GM23338 (cell line): ENCODE measurements around the gene PPFIA4. TPM values are rescaled to one million over a fixed set of nuclear protein-coding genes. Genes with fewer than 3 reads are reported as not detected.

ENCODE experiments used
- ATAC-seq: fragments of 200-7000 bp; cut with Tn5 transposase; 3 replicates; pipeline ENCODE4 v1.9.1; 2020
- DNase-seq: peaks from one replicate; pipeline ENCODE4 v3.0.0-alpha.2; 2015; ENCODE audit warnings: low spot score
- H2AFZ ChIP-seq: fragments of 200-600 bp; sonication (generic); 2 replicates; pipeline ENCODE4 v1.8.0; 2016; ENCODE audit warnings: antibody characterized with exemption, mild to moderate bottlenecking, moderate library complexity
- H3F3A ChIP-seq: fragments of 200-600 bp; sonication (generic); replicated peaks from 2 replicates; pipeline ENCODE4 v1.8.0; 2017; ENCODE audit warnings: antibody characterized with exemption, mixed run types, low read depth
- H3K27ac ChIP-seq: fragments of 200-600 bp; sonication (generic); 2 replicates; pipeline ENCODE4 v1.6.1; 2016; ENCODE audit warnings: low read depth
- H3K27me3 ChIP-seq: fragments of 200-600 bp; sonication (generic); 2 replicates; pipeline ENCODE4 v1.8.0; 2016; ENCODE audit warnings: mild to moderate bottlenecking, mixed run types, moderate library complexity; ENCODE audit not compliant: insufficient read depth
- H3K36me3 ChIP-seq: fragments of 200-600 bp; sonication (generic); 2 replicates; pipeline ENCODE4 v1.8.0; 2016; ENCODE audit warnings: mild to moderate bottlenecking; ENCODE audit not compliant: insufficient read depth
- H3K4me1 ChIP-seq: fragments of 200-600 bp; sonication (generic); 2 replicates; pipeline ENCODE4 v1.8.0; 2016; ENCODE audit warnings: mild to moderate bottlenecking, moderate library complexity; ENCODE audit not compliant: insufficient read depth
- H3K4me2 ChIP-seq: fragments of 200-600 bp; sonication (generic); 2 replicates; pipeline ENCODE4 v1.7.1; 2017; ENCODE audit warnings: mixed run types
- H3K4me3 ChIP-seq: fragments of 200-600 bp; sonication (generic); 2 replicates; pipeline ENCODE4 v1.6.1; 2016; ENCODE audit warnings: mixed run types
- H3K79me2 ChIP-seq: fragments of 200-600 bp; sonication (generic); replicated peaks from 2 replicates; pipeline ENCODE4 v1.8.0; 2017; ENCODE audit warnings: mild to moderate bottlenecking; ENCODE audit not compliant: insufficient read depth
- H3K9me2 ChIP-seq: fragments of 200-600 bp; sonication (generic); 2 replicates; pipeline ENCODE4 v1.8.0; 2017; ENCODE audit not compliant: insufficient read depth
- H4K20me1 ChIP-seq: fragments of 200-600 bp; sonication (generic); replicated peaks from 2 replicates; pipeline ENCODE4 v1.8.0; 2017; ENCODE audit warnings: mild to moderate bottlenecking; ENCODE audit not compliant: insufficient read depth
- H3K27ac Mint-ChIP-seq: 2 replicates; pipeline ENCODE4 v1.8.0; 2020; ENCODE audit warnings: inconsistent platforms, mild to moderate bottlenecking, moderate library complexity, mixed read lengths
- H3K27me3 Mint-ChIP-seq: 3 replicates; pipeline ENCODE4 v1.8.0; 2022; ENCODE audit warnings: low read depth, mild to moderate bottlenecking, moderate library complexity, mixed read lengths, inconsistent platforms; ENCODE audit not compliant: insufficient read depth, poor library complexity
- H3K36me3 Mint-ChIP-seq: 3 replicates; pipeline ENCODE4 v1.8.0; 2021; ENCODE audit warnings: low read depth, mild to moderate bottlenecking, inconsistent platforms, moderate library complexity, mixed read lengths
- H3K4me1 Mint-ChIP-seq: 3 replicates; pipeline ENCODE4 v1.8.0; 2020; ENCODE audit warnings: mild to moderate bottlenecking, inconsistent platforms, mixed read lengths
- H3K4me3 Mint-ChIP-seq: 3 replicates; pipeline ENCODE4 v1.8.0; 2021; ENCODE audit warnings: moderate library complexity, mild to moderate bottlenecking, inconsistent platforms, mixed read lengths
- H3K9me3 Mint-ChIP-seq: 3 replicates; pipeline ENCODE4 v1.8.0; 2020; ENCODE audit warnings: moderate library complexity, mild to moderate bottlenecking, inconsistent platforms, mixed read lengths
- CREB1 ChIP-seq: fragments of 250-450 bp; sonication (Bioruptor Pico); IDR thresholded peaks from 2 replicates; pipeline ENCODE4 v1.5.0; 2020; ENCODE audit warnings: low read depth, mild to moderate bottlenecking, moderate library complexity
- EZH2 ChIP-seq: fragments of 200-600 bp; sonication (generic); IDR thresholded peaks from one replicate; pipeline ENCODE4 v1.8.0; 2017; ENCODE audit warnings: antibody characterized with exemption, mild to moderate bottlenecking, low read depth; ENCODE audit not compliant: unreplicated experiment
- EZH2phosphoT487 ChIP-seq: fragments of 200-600 bp; sonication (generic); IDR thresholded peaks from one replicate; pipeline ENCODE4 v1.8.1; 2018; ENCODE audit warnings: antibody characterized with exemption; ENCODE audit not compliant: unreplicated experiment
- JUNB ChIP-seq: IDR thresholded peaks from one replicate; pipeline ENCODE4 v1.6.1; 2016; ENCODE audit warnings: antibody characterized with exemption; ENCODE audit not compliant: unreplicated experiment
- NANOG ChIP-seq: IDR thresholded peaks from 2 replicates; pipeline ENCODE4 v1.6.1; 2016; ENCODE audit warnings: antibody characterized with exemption, borderline replicate concordance
- POLR2AphosphoS5 ChIP-seq: IDR thresholded peaks from 2 replicates; pipeline ENCODE4 v1.6.1; 2016; ENCODE audit warnings: antibody characterized with exemption, low read depth
- STAT1 ChIP-seq: IDR thresholded peaks from one replicate; pipeline ENCODE4 v1.6.1; 2016; ENCODE audit warnings: antibody characterized with exemption; ENCODE audit not compliant: unreplicated experiment
- ZNF114 ChIP-seq: fragments of 250-450 bp; sonication (Bioruptor Pico); IDR thresholded peaks from 2 replicates; pipeline ENCODE4 v1.5.0; 2020; ENCODE audit warnings: mild to moderate bottlenecking, moderate library complexity
- ZNF331 ChIP-seq: fragments of 250-450 bp; sonication (Bioruptor Pico); IDR thresholded peaks from 2 replicates; pipeline ENCODE4 v1.5.0; 2020; ENCODE audit warnings: low read depth, mild to moderate bottlenecking, moderate library complexity
- polyA plus RNA-seq: library from polyadenylated mRNA; unstranded; fragments of >200 nt; fragmentation: Nextera tagmentation; extraction: Ambion mirVana; gene quantifications from 2 replicates; pipeline ENCODE4 v1.2.1, GENCODE V29; 2016
- total RNA-seq: library from RNA; depleted of rRNA; stranded (reverse); fragments of >200 nt; shearing (Covaris generic); gene quantifications from 2 replicates; pipeline ENCODE4 v1.2.3, GENCODE V29; 2014
- TF ChIP-seq, protein P1 (sequence below), 2 experiments: fragments of 200-600 bp in 1 of 2; sonication (generic) in 1 of 2; conservative IDR thresholded peaks; 2 replicates each; pipeline versions ENCODE4 v1.5.1 to v1.6.1; 2016 to 2017; ENCODE audit warnings: antibody characterized with exemption in 2 of 2, low read depth in 2 of 2, mild to moderate bottlenecking in 2 of 2, moderate library complexity in 1 of 2
- TF ChIP-seq, protein P2 (sequence below): IDR thresholded peaks from one replicate; pipeline ENCODE4 v1.6.1; 2018; ENCODE audit warnings: antibody characterized with exemption; ENCODE audit not compliant: unreplicated experiment
- TF ChIP-seq, protein P3 (sequence below): fragments of 250-450 bp; sonication (Bioruptor Pico); IDR thresholded peaks from 2 replicates; pipeline ENCODE4 v1.5.0; 2020; ENCODE audit warnings: mild to moderate bottlenecking, moderate library complexity
- TF ChIP-seq, protein P4 (sequence below): IDR thresholded peaks from 2 replicates; pipeline ENCODE4 v1.6.1; 2016; ENCODE audit warnings: antibody characterized with exemption

Gene PPFIA4
- total and polyA plus RNA-seq, 2 experiments from 2014 or later, result 1.3 to 7.6 TPM

DNA sequence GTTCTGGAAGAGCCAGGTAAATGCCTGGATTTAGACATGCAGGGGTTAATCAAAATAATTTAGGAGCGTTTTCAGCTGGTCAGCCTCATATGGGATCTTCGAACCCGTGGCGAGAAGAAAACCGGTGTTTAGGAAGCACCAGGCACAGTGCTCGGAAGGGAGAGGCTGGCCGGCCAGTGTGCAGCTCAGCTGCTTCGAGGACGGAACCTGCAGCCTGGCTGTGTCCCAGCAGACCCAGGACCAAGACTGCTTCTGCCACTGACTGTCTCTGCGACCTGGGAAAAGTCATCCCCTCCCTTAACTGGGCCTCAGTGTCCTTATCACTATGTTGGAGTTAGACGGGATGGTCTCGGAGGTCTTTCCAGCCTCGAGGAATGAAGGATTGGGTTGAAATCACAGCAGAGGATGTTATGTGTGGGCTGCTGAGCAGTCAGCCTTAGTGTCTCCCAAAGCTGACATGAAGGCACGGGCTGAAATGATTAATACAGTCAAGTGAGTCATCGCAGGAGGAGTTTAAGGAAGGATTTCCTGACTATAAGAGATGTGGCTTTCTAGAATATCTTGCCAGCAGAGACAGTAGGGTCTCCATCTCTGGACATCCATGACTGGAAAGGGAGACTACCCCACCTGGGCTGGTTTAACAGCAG is 20.8 kb downstream of the PPFIA4 start:
- Histone ChIP-seq H3K4me2 (no peak overlapping the region), H2AFZ (no peak overlapping the region), H3F3A (no peaks in the 10 kb centered on the region), H3K27ac (no peak overlapping the region), H3K79me2 (no peaks in the 10 kb centered on the region), H3K4me3 (no peak overlapping the region), H3K27me3 (no peaks in the 10 kb centered on the region), H3K4me1 (peaks cover 14% of the 10 kb centered on the region), H3K9me2 (no peaks in the 10 kb centered on the region), H4K20me1 (no peaks in the 10 kb centered on the region), H3K36me3 (no peaks in the 10 kb centered on the region)
- H3K9me3 Mint-ChIP-seq, result no peaks in the 10 kb centered on the region; the same call in 2 of the 3 replicates
- no peaks in the 10 kb centered on the region; the same call in 2 of the 3 replicates for H3K36me3 Mint-ChIP-seq
- no peak overlapping the region for H3K4me3 Mint-ChIP-seq
- peaks cover 12% of the 10 kb centered on the region for H3K27me3 Mint-ChIP-seq
- DNase-seq (no peak), ATAC-seq (no peak)
- peaks cover 32% of the 10 kb centered on the region for H3K4me1 Mint-ChIP-seq
- TF ChIP-seq JUNB, result no peak
- no peak for TF ChIP-seq POLR2AphosphoS5
- no peak for TF ChIP-seq EZH2phosphoT487
- TF ChIP-seq CREB1 (CRISPR knock-in tag), result no peak
- TF ChIP-seq, protein P1, sequence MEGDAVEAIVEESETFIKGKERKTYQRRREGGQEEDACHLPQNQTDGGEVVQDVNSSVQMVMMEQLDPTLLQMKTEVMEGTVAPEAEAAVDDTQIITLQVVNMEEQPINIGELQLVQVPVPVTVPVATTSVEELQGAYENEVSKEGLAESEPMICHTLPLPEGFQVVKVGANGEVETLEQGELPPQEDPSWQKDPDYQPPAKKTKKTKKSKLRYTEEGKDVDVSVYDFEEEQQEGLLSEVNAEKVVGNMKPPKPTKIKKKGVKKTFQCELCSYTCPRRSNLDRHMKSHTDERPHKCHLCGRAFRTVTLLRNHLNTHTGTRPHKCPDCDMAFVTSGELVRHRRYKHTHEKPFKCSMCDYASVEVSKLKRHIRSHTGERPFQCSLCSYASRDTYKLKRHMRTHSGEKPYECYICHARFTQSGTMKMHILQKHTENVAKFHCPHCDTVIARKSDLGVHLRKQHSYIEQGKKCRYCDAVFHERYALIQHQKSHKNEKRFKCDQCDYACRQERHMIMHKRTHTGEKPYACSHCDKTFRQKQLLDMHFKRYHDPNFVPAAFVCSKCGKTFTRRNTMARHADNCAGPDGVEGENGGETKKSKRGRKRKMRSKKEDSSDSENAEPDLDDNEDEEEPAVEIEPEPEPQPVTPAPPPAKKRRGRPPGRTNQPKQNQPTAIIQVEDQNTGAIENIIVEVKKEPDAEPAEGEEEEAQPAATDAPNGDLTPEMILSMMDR (conservative IDR thresholded peaks at IDR 0.05; ENCODE audit: low read depth in 2 of 2), result no peak
- TF ChIP-seq NANOG, result no peak
- TF ChIP-seq, protein P2, sequence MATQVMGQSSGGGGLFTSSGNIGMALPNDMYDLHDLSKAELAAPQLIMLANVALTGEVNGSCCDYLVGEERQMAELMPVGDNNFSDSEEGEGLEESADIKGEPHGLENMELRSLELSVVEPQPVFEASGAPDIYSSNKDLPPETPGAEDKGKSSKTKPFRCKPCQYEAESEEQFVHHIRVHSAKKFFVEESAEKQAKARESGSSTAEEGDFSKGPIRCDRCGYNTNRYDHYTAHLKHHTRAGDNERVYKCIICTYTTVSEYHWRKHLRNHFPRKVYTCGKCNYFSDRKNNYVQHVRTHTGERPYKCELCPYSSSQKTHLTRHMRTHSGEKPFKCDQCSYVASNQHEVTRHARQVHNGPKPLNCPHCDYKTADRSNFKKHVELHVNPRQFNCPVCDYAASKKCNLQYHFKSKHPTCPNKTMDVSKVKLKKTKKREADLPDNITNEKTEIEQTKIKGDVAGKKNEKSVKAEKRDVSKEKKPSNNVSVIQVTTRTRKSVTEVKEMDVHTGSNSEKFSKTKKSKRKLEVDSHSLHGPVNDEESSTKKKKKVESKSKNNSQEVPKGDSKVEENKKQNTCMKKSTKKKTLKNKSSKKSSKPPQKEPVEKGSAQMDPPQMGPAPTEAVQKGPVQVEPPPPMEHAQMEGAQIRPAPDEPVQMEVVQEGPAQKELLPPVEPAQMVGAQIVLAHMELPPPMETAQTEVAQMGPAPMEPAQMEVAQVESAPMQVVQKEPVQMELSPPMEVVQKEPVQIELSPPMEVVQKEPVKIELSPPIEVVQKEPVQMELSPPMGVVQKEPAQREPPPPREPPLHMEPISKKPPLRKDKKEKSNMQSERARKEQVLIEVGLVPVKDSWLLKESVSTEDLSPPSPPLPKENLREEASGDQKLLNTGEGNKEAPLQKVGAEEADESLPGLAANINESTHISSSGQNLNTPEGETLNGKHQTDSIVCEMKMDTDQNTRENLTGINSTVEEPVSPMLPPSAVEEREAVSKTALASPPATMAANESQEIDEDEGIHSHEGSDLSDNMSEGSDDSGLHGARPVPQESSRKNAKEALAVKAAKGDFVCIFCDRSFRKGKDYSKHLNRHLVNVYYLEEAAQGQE, result no peak
- TF ChIP-seq, protein P3, sequence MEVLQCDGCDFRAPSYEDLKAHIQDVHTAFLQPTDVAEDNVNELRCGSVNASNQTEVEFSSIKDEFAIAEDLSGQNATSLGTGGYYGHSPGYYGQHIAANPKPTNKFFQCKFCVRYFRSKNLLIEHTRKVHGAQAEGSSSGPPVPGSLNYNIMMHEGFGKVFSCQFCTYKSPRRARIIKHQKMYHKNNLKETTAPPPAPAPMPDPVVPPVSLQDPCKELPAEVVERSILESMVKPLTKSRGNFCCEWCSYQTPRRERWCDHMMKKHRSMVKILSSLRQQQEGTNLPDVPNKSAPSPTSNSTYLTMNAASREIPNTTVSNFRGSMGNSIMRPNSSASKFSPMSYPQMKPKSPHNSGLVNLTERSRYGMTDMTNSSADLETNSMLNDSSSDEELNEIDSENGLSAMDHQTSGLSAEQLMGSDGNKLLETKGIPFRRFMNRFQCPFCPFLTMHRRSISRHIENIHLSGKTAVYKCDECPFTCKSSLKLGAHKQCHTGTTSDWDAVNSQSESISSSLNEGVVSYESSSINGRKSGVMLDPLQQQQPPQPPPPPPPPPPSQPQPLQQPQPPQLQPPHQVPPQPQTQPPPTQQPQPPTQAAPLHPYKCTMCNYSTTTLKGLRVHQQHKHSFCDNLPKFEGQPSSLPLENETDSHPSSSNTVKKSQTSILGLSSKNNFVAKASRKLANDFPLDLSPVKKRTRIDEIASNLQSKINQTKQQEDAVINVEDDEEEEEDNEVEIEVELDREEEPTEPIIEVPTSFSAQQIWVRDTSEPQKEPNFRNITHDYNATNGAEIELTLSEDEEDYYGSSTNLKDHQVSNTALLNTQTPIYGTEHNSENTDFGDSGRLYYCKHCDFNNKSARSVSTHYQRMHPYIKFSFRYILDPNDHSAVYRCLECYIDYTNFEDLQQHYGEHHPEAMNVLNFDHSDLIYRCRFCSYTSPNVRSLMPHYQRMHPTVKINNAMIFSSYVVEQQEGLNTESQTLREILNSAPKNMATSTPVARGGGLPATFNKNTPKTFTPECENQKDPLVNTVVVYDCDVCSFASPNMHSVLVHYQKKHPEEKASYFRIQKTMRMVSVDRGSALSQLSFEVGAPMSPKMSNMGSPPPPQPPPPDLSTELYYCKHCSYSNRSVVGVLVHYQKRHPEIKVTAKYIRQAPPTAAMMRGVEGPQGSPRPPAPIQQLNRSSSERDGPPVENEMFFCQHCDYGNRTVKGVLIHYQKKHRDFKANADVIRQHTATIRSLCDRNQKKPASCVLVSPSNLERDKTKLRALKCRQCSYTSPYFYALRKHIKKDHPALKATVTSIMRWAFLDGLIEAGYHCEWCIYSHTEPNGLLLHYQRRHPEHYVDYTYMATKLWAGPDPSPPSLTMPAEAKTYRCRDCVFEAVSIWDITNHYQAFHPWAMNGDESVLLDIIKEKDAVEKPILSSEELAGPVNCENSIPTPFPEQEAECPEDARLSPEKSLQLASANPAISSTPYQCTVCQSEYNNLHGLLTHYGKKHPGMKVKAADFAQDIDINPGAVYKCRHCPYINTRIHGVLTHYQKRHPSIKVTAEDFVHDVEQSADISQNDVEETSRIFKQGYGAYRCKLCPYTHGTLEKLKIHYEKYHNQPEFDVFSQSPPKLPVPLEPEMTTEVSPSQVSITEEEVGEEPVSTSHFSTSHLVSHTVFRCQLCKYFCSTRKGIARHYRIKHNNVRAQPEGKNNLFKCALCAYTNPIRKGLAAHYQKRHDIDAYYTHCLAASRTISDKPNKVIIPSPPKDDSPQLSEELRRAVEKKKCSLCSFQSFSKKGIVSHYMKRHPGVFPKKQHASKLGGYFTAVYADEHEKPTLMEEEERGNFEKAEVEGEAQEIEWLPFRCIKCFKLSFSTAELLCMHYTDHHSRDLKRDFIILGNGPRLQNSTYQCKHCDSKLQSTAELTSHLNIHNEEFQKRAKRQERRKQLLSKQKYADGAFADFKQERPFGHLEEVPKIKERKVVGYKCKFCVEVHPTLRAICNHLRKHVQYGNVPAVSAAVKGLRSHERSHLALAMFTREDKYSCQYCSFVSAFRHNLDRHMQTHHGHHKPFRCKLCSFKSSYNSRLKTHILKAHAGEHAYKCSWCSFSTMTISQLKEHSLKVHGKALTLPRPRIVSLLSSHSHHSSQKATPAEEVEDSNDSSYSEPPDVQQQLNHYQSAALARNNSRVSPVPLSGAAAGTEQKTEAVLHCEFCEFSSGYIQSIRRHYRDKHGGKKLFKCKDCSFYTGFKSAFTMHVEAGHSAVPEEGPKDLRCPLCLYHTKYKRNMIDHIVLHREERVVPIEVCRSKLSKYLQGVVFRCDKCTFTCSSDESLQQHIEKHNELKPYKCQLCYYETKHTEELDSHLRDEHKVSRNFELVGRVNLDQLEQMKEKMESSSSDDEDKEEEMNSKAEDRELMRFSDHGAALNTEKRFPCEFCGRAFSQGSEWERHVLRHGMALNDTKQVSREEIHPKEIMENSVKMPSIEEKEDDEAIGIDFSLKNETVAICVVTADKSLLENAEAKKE (CRISPR knock-in tag), result no peak
- no peak for TF ChIP-seq ZNF331 (CRISPR knock-in tag)
- TF ChIP-seq ZNF114 (CRISPR knock-in tag), result no peak
- no peak for TF ChIP-seq STAT1
- TF ChIP-seq EZH2, result no peak
- TF ChIP-seq, protein P4, sequence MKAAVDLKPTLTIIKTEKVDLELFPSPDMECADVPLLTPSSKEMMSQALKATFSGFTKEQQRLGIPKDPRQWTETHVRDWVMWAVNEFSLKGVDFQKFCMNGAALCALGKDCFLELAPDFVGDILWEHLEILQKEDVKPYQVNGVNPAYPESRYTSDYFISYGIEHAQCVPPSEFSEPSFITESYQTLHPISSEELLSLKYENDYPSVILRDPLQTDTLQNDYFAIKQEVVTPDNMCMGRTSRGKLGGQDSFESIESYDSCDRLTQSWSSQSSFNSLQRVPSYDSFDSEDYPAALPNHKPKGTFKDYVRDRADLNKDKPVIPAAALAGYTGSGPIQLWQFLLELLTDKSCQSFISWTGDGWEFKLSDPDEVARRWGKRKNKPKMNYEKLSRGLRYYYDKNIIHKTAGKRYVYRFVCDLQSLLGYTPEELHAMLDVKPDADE, result no peak
- no peak overlapping the region for H3K27ac Mint-ChIP-seq
